Muscle of back (tissue), 11 donors: Measurements from ENCODE around the gene PSMC1. TPM values are rescaled to one million over a fixed set of nuclear protein-coding genes. Genes with fewer than 3 reads are reported as not detected.

ENCODE experiments used
- DNase-seq, 3 donors: peaks; one replicate each; pipeline versions ENCODE4 v3.0.0 to v3.0.0-alpha.2; 2013
- polyA plus RNA-seq, 10 donors: library from polyadenylated mRNA; unstranded; fragments of 120-200 nt; gene quantifications; one replicate each; pipeline ENCODE4 v1.2.1, GENCODE V29; 2013; ENCODE audit not compliant: insufficient read length in 10 of 10

The PSMC1 gene
- polyA plus RNA-seq, 10 donors, result 94.5 to 136 (median 111) TPM

- no peak for DNase-seq
Measured at GRCh38 chr14:90299408-90299807, 43.1 kb downstream of the PSMC1 start.

DNA sequence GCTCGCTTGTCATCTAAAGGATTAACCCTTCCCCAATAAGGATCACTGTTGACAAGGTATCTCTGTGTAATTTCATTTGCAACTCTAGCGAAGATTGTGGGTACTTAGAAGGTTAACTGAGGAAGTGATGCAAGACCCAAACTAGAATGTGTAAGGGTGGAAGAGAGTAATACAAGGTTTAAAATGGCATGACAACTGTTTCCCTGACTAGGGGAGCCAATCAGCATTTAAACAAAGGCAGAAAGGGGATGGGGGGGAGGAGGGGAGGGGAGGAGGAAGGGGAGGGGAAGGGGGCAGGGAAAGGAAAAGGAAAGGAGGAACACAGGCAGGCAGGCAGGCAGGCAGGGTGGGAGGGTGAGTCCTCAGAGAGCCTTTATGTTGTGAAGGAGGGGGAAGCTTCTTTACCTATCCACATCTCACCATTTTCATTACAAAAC, 44.3 kb downstream of the PSMC1 start:
- DNase-seq, result no peak

- no peak for DNase-seq
Measured at GRCh38 chr14:90301122-90301521, 44.8 kb downstream of the PSMC1 start.

DNA sequence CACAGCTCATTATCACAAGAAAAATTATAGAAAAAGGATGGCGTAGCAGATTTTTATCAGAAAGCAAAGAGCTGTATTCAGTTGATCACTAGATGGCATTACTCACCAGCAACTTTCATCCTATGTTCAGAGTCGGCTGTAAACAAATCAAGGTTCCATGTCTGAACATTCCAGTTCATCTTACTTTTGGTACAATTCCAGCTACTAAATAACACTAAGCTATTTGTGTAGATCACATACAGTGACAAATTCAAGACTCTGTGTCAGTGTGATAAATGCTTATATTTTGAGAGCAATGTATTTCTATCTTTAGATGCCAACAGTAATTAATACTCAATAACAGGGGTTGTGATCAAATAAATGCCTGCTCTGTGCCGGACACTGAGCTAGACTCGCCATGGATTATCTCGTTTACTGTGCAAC, 45.3 kb downstream of the PSMC1 start:
- peak; percentile 37 to 71 (median 52) for DNase-seq

DNA sequence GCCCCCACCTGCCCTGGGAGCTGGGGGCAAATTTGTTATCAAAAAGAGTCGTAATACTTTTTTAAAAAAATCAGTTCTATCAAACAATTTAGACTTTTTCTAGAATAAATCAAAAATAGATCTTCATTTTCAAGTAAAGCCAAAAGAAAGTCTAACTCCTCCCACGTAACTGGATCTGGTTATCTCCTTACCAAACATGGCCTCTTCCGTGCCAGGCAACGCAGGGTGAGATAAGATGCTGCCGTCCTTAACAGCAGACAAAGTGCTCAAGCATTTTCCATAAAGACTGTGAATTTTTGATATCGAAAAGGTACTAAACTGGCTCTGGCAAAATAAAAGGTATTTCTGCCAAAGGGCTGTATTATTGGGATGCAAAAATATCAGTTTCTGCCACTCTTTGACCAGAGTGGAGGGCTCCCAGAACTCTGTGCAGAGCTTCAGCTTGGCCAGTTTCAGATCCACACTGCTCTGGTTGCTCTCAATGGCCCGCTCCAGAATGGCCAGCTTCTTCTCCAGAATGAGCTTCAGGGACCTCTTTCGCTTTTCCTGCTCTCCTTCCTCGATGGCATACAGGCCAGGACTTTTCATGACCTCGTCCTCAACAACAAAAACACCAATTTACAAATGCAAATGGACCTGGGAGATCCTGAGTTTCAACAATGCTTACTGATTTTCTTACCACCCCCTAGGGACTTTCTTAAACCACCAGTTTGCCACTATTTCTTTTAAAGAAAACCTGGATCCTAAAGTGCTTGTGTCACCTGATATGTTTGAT, 46.4 kb downstream of the PSMC1 start:
- no peak for DNase-seq

DNA sequence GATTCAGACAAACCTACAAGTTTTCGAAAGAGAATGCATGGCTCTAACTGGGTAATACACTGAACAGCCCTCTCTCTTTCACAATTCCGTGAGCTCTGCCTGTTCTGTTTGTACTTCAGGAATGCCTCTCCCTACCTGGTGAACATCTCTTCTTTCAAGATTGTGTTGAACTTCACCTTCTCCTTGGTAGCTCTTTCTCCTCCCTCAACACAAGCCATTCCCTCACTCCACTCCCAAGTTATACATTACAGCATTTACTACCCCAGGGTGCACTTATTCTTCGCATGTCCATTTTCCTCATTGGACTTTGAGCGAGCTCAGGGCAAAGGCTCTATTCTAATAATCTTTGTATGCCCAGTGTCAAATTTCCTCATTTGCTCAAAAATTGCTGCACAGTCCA, 47.1 kb downstream of the PSMC1 start:
- no peak for DNase-seq

DNA sequence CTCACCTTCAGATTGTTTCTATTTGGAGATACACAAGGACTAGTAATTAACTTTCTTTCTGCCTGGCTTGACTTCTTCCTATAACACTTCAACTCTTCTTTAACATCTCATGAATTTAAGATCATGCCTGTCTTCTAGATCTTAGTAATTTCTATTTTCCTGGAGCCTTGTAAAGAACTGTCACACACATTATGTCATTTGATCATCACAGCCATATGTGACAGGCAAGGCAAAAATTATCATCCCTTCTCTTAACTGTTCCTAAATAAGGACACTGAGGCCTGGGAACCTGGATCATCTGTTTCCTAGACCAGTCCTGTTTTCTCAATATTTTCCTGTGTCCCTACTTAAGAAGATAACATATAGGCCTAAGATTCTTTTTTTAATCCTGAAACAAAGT, 48.1 kb downstream of the PSMC1 start:
- no peak for DNase-seq

- DNase-seq, result no peak
Measured at GRCh38 chr14:90305176-90305601, 48.8 kb downstream of the PSMC1 start.

- DNase-seq, result no peak
Measured at GRCh38 chr14:90308561-90308960, 52.2 kb downstream of the PSMC1 start.

DNA sequence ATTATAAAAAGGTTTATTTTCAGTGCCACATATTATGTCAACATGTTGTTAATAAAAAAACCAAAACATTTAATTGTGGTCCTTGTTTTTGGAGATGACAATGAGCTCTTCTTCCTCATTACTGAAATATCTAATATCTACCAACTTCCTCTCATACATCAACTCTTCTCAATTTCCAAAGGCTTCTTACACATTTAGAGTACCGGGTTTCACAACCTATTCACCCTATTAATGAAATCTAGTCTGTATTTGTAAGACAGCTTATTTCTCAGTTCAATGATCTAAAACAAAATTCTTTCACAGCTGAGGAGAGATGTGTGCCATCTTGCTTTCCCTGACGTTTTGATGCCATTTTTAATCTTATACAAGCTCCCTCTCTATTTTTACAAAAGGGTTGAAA, 60.9 kb downstream of the PSMC1 start:
- no peak for DNase-seq

DNA sequence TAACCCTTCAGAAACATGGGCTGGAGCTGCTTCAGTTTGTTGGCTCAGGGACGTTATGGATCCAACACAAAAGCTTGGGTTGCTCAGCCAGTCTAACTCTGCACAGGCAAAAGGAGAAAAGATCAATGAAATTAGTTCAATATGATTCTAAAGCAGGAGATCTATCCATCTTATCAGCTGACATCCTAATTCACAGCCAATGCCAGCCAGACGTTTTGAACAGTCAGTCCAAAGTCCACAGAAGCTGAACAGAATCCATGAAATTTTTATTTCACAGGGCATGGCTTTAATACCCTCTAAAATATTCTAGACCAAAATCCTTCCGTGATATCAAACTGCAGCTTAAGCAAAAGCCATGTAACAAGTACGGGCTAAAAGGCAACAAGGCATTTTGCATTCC, 61.7 kb downstream of the PSMC1 start:
- DNase-seq, result no peak

DNA sequence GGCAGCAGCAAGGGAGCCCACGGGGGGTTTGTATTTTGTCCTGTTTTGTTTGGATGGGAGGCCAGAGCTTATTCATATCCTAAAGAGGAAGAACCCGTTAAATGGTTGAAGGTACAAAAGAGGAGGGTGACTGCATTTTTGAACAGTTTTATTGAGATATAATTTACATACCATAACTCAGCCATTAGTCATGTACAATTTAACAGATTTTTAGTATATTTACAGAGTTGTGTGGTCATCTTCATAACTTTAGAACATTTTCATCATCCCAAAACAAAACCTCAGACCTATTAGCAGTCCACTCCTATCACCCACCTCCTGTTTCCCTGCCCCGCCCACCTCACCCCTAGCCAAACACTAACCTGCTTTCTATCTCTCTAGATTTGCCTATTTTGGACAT, 62.8 kb downstream of the PSMC1 start:
- no peak for DNase-seq

DNA sequence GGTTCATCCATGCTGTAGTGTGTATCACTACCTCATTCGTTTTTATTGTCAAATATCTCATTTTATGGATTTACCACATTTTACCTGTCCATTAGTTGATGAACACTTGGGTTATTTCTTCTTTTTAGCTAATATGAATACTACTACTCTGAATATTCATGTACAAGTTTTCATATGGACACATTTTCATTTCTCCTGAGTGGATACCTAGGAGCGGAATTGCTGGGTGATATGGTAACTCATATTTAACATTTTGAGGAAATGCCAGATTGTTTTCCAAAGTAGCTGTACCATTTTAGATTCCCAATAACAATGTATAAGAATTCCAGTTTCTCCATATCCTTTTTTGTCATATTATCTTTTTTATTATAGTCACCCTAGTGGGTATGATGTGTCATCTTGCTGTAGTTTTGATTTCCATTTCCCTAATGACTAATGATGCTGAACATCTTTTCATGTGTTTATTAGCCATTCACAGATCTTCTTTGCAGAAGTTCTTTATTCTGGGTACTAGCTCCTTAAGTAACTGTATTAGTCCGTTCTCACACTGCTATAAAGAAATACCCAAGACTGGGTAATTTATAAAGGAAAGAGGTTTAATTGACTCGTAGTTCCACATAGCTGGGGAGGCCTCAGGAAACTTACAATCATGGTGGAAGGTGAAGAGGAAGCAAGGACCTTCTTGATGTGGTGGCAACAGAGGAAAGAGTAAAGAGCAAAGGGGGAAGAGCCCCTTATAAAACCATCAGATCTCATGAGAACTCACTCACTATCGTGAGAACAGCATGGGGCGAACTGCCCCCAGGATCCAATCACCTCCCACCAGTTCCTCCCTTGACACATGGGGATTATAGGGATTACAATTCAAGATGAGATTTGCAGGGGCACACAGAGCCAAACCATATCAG, 63.5 kb downstream of the PSMC1 start:
- DNase-seq, result no peak

GRCh38 chr14:90321891-90322290, 65.5 kb downstream of the PSMC1 start:
- no peak for DNase-seq

Other genes starting within 250 kb of the PSMC1 start
- under 1 TPM in 9 of 10 donors, not detected in 1; 0.16 to 0.48 (median 0.42) TPM for gene KCNK13, start 194.6 kb upstream of the PSMC1 start, polyA plus RNA-seq
- 10 to 100 TPM in 4 of 10 donors, 1 to 10 TPM in 6; 7.0 to 12.3 (median 9.3) TPM for gene NRDE2, start 75.4 kb downstream of the PSMC1 start, polyA plus RNA-seq
- 100 to 1,000 TPM; 198 to 307 (median 264) TPM for gene CALM1, start 140.5 kb downstream of the PSMC1 start, polyA plus RNA-seq